Tibial nerve (tissue), 4 donors: ENCODE measurements around the gene ARMC7. TPM values are rescaled to one million over a fixed set of nuclear protein-coding genes. Genes with fewer than 3 reads are reported as not detected.
"Not testable (repeated sequence)": the region's sequence is repeated elsewhere in the genome, so short reads cannot be mapped to it uniquely, and the experiment has no call there.

Experiments used
- DNase-seq, 2 donors: peaks; one replicate each; pipeline ENCODE4 v3.0.0-alpha.2; 2019; ENCODE audit warnings: low spot score in 2 of 2
- H3K27ac ChIP-seq, 4 donors: fragments of 200-600 bp; sonication (generic) in 3 of 4; one replicate each; pipeline ENCODE4 v1.5.1; 2017 to 2019; ENCODE audit warnings: mild to moderate bottlenecking in 1 of 4
- H3K27me3 ChIP-seq, 2 donors: fragments of 200-600 bp; sonication (generic) in 1 of 2; one replicate each; pipeline versions ENCODE4 v1.5.1 to v1.6.0; 2017 to 2019
- H3K36me3 ChIP-seq, 3 donors: fragments of 200-600 bp; sonication (generic); one replicate each; pipeline ENCODE4 v1.5.1; 2018 to 2019
- H3K4me1 ChIP-seq, 4 donors: fragments of 200-600 bp; sonication (generic) in 3 of 4; one replicate each; pipeline ENCODE4 v1.5.1; 2017 to 2019
- H3K4me3 ChIP-seq, 4 donors: fragments of 200-600 bp; sonication (generic) in 3 of 4; one replicate each; pipeline ENCODE4 v1.5.1; 2017 to 2019; ENCODE audit warnings: mild to moderate bottlenecking in 1 of 4, moderate library complexity in 1 of 4
- H3K9me3 ChIP-seq, 4 donors: fragments of 200-600 bp; sonication (generic) in 3 of 4; one replicate each; pipeline ENCODE4 v1.5.1; 2017 to 2019
- EP300 ChIP-seq, 2 donors: sonication (generic); formaldehyde crosslinking; IDR thresholded peaks; one replicate each; pipeline ENCODE4 v1.6.1; 2017; ENCODE audit warnings: antibody characterized with exemption in 2 of 2, mild to moderate bottlenecking in 1 of 2
- POLR2A ChIP-seq, 2 donors: fragments of 450-650 bp; IDR thresholded peaks; one replicate each; pipeline ENCODE4 v1.6.1; 2017; ENCODE audit warnings: antibody characterized with exemption in 2 of 2, mild to moderate bottlenecking in 2 of 2, moderate library complexity in 2 of 2
- WGBS, 2 donors: methylation state at CpG; one replicate each; pipeline ENCODE4 v1.1.5; 2018; 5-methylcytosine and 5-hydroxymethylcytosine counted together
- total RNA-seq, 4 donors: library from RNA; depleted of rRNA; stranded (reverse); fragments of >200 nt; gene quantifications; one replicate each; pipeline ENCODE4 v1.1.0, GENCODE V29; 2016
- TF ChIP-seq, protein P1 (sequence below), 5 experiments: fragments of 200-600 bp in 3 of 5; fragments of 450-650 bp in 2 of 5; sonication (generic) in 3 of 5; IDR thresholded peaks; one replicate each; pipeline ENCODE4 v1.5.1; 2016 to 2019; ENCODE audit warnings: antibody characterized with exemption in 5 of 5, mild to moderate bottlenecking in 3 of 5, moderate library complexity in 2 of 5

ARMC7 gene
- total RNA-seq, 4 donors from 2014 or later = 4.2 to 12.0 (median 8.3) TPM

DNA sequence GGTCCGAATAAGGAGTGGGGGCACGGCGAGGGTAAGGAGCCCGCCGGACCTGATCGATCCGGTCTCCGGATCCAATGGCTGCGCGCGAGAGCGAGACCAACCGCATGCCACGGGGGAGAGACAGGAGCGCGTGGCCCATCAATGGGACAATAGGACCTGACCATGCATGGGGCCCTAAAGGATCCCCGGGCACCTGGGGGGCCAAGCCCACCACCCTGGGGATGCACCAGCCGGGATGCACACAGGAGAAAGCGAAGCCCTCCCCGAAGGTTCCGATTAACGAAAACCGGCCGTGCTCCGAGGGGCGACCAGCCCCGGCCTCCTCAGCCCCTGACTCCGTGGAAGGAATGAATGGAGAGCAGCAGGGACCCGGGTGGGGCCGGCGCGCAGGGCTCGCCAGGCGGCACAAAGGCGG is 44.0 kb downstream of the ARMC7 start:
- Histone ChIP-seq H3K36me3 (peaks cover 0 to 6% (median 0%) of the 10 kb centered on the region in 3 donors), H3K27ac (peak overlapping the region in 2 of 4 donors; percentile 74 to 81), H3K4me1 (peaks cover 0 to 19% (median 13%) of the 10 kb centered on the region in 4 donors), H3K9me3 (no peaks in the 10 kb centered on the region), H3K4me3 (peak overlapping the region; percentile 40 to 88 (median 76)), H3K27me3 (no peaks in the 10 kb centered on the region)
- 0 to 2% methylated on average over 27 to 30 of the region's 35 CpGs for WGBS, 2 donors
- TF ChIP-seq, protein P1, sequence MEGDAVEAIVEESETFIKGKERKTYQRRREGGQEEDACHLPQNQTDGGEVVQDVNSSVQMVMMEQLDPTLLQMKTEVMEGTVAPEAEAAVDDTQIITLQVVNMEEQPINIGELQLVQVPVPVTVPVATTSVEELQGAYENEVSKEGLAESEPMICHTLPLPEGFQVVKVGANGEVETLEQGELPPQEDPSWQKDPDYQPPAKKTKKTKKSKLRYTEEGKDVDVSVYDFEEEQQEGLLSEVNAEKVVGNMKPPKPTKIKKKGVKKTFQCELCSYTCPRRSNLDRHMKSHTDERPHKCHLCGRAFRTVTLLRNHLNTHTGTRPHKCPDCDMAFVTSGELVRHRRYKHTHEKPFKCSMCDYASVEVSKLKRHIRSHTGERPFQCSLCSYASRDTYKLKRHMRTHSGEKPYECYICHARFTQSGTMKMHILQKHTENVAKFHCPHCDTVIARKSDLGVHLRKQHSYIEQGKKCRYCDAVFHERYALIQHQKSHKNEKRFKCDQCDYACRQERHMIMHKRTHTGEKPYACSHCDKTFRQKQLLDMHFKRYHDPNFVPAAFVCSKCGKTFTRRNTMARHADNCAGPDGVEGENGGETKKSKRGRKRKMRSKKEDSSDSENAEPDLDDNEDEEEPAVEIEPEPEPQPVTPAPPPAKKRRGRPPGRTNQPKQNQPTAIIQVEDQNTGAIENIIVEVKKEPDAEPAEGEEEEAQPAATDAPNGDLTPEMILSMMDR (IDR thresholded peaks at IDR 0.05) = no peak
- TF ChIP-seq POLR2A (IDR thresholded peaks at IDR 0.05) = no peak
- TF ChIP-seq EP300 (IDR thresholded peaks at IDR 0.05) = no peak
- DNase-seq = no peak

DNA sequence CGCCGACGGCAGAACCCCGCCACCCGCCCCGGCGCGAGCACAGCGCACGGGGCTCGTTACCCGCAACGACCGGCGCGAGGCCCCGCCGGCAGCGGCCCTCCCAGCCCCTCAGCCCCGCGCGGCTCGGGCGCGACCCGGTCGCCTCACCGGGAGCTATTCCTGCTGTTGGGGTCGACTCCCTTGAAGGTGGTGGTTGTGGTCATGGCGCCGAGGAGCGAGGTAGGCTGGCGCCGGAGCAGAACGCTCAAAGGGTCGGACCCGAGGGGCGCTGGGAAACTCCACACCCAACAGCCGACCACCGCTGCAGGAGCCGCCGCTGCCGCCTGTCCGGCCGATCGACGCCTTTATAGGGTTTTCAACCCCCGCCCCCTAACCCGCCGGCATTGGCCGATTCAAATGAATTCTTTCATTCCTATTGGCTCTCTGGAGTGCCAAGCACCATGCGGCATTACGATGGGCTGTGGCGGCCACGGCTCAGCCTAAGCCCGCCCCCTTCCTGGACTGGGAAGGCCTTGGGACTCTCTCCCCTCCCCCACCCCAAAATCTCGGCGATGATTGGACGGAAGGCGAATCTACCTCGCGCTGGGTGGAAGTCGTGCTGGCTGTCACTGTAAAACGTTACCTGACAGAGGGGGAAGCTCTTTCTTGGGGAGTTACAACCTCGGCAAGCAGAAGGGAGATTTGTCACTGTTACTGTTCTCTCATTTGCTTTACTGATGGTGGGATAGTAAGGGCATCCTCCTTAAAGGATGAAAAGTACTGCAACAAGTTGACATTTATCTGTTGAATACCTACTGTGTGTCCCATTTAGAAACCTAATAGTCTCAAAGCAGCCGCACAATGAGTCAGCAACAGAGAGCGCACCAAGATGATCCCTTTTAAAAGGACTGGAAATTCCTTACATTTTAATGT is 44.7 kb downstream of the ARMC7 start, which contains the start of gene JPT1:
TSS of gene JPT1 (minus strand) at position 318 of the 912 bp plus-strand sequence. CDS start at position 203, 115 bp downstream.
- DNase-seq = peak; percentile 96 to 97
- TF ChIP-seq, protein P1 (IDR thresholded peaks at IDR 0.05) = peak in 1 of 5 experiments; percentile 36
- TF ChIP-seq EP300 (IDR thresholded peaks at IDR 0.05) (peak; percentile 70 to 98), POLR2A (IDR thresholded peaks at IDR 0.05) (peak; percentile 97 to 98)
- H3K4me3 ChIP-seq = peak within 1 kb of the TSS; percentile 40 to 88 (median 76)
- 5 to 7% methylated on average over 17 to 28 of the region's 67 CpGs for WGBS, 2 donors
- H3K4me1 ChIP-seq = peaks cover 0 to 19% (median 13%) of the 10 kb centered on the region in 4 donors
- no peaks in the 10 kb centered on the region for H3K9me3 ChIP-seq
- peak within 1 kb of the TSS in 3 of 4 donors; percentile 39 to 81 (median 74) for H3K27ac ChIP-seq
- H3K36me3 ChIP-seq = peaks cover 0 to 6% (median 0%) of the 10 kb centered on the region in 3 donors
- H3K27me3 ChIP-seq = no peaks in the 10 kb centered on the region

DNA sequence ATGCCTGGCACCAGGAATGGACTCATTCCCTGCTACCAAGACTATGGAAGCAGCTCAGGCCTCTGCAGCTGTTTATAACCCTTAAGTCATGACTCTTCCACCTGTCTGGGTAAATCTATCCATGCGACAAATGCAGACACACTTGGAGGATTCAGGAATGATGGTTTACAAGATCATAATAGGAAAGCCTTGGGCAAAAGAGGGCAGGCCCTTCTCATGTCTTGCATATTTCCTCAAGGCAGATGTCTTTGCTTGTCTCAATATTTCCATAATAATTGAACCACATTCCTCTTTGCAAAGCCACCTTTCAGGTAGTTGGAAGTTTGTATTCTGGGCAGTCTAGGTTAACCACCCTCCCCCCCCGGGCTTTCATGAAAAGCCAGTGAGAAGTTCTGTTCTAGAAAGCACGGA is 45.4 kb downstream of the ARMC7 start:
- WGBS, 2 donors = 90 to 92% methylated on average over 3 of the region's 3 CpGs
- no peak overlapping the region for H3K4me3 ChIP-seq
- peaks cover 0 to 19% (median 13%) of the 10 kb centered on the region in 4 donors for H3K4me1 ChIP-seq
- H3K27ac ChIP-seq = peak overlapping the region in 2 of 4 donors; percentile 45 to 74
- no peak for DNase-seq
- TF ChIP-seq EP300 (IDR thresholded peaks at IDR 0.05) (no peak), POLR2A (IDR thresholded peaks at IDR 0.05) (no peak)
- TF ChIP-seq, protein P1 (IDR thresholded peaks at IDR 0.05) = no peak
- H3K36me3 ChIP-seq = peaks cover 0 to 10% (median 0%) of the 10 kb centered on the region in 3 donors
- no peaks in the 10 kb centered on the region for H3K9me3 ChIP-seq
- H3K27me3 ChIP-seq = no peaks in the 10 kb centered on the region

DNA sequence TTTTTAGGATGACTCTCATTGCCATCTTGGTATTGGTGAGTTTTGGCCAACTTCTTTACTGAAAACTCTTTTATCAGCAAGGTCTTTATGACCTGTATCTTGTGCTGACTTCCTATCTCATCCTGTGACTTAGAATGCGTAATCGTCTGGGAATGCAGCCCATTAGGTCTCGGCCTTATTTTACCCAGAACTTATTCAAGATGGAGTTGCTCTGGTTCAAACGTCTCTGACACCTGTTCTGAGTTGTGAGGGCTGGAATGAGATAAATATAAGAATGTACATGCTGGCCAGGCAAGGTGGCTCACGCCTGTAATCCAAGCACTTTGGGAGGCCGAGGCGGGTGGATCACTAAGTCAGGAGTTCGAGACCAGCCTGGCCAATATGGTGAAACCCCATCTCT is 48.7 kb downstream of the ARMC7 start:
- not testable (repeated sequence) for H3K9me3 ChIP-seq, H3K4me1 ChIP-seq, DNase-seq, H3K27me3 ChIP-seq, H3K4me3 ChIP-seq, H3K27ac ChIP-seq
- H3K36me3 ChIP-seq = peaks cover 0 to 16% (median 0%) of the 10 kb centered on the region in 3 donors
- 89 to 93% methylated on average over 8 of the region's 8 CpGs for WGBS, 2 donors

DNA sequence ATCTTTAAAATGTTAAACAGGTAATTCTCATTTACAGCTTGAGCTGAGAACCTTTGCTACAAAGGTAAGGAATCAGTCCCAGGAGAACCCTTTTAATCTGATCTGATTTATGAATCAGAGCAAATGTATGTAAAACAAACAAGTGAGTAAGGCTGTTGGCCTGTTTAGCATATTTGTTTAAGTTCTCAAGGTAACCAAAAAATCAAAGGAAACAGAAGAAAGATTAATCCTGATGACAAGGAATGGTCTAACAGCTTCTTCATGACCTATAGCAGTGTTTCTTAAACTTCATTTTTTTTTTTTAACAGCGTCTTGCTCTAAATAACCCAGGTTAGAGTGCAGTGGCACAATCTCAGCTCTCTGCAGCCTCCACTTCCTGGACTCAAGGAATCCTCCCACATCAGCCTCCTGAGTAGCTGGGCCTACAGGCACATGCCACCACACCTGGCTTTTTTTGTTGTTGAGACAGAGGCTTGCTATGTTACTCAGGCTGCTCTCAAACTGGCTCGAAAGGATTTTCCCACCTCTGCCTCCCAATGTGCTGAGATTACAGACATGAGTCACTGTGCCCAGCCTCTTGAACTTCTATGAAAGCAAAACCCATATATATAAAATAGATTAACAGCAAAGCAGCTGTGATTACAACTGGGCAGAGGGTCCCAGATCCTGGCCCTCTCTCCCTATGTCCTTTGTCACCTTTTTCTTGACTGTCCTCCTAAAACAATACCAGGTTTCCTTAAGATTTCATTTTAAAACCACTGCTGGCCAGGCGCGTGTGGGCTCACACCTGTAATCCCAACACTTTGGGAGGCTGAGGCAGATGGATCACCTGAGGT is 49.6 kb downstream of the ARMC7 start:
- no peak for DNase-seq
- no peak overlapping the region for H3K27ac ChIP-seq
- peaks cover 0 to 4% (median 0%) of the 10 kb centered on the region in 4 donors for H3K4me1 ChIP-seq
- H3K9me3 ChIP-seq = no peaks in the 10 kb centered on the region
- H3K36me3 ChIP-seq = peaks cover 0 to 22% (median 0%) of the 10 kb centered on the region in 3 donors
- 86 to 90% methylated on average over 4 of the region's 4 CpGs for WGBS, 2 donors
- H3K4me3 ChIP-seq = no peak overlapping the region
- TF ChIP-seq, protein P1 (IDR thresholded peaks at IDR 0.05) = no peak
- no peak for TF ChIP-seq POLR2A (IDR thresholded peaks at IDR 0.05)
- no peak for TF ChIP-seq EP300 (IDR thresholded peaks at IDR 0.05)
- H3K27me3 ChIP-seq = no peaks in the 10 kb centered on the region
